Activated naive CD8-positive, alpha-beta T cell treated with anti-CD3 and anti-CD28 coated beads, Interleukin-2, amount 10 ng/mL, durations not matched to agents 7 days and 5 days (primary cell): ENCODE data around the gene LDAH. TPM values are rescaled to one million over a fixed set of nuclear protein-coding genes. Genes with fewer than 3 reads are reported as not detected.

Experiments used
- ATAC-seq: fragments of 150-1000 bp; cut with Tn5 transposase; one replicate; pipeline ENCODE4 v1.10.0; 2021; ENCODE audit warnings: low read depth, moderate library complexity
- POLR2A ChIA-PET: fragments of 350-600 bp; sonication (Branson Sonifier 250); formaldehyde crosslinking; loops from one replicate; lab custom pipeline; 2021; ENCODE audit warnings: antibody characterized with exemption; lab: Charles Lee
- DNase-seq: peaks from one replicate; pipeline ENCODE4 v3.0.0; 2021
- H3K27ac Mint-ChIP-seq: one replicate; pipeline ENCODE4 v1.8.0; 2022; ENCODE audit warnings: mild to moderate bottlenecking, mixed read lengths
- H3K27me3 Mint-ChIP-seq: one replicate; pipeline ENCODE4 v1.8.0; 2022; ENCODE audit warnings: mild to moderate bottlenecking, moderate library complexity, mixed read lengths
- H3K36me3 Mint-ChIP-seq: one replicate; pipeline ENCODE4 v1.8.0; 2021; ENCODE audit warnings: mild to moderate bottlenecking, mixed read lengths
- H3K4me1 Mint-ChIP-seq: one replicate; pipeline ENCODE4 v1.8.0; 2021; ENCODE audit warnings: mixed read lengths
- H3K4me3 Mint-ChIP-seq: one replicate; pipeline ENCODE4 v1.8.0; 2022; ENCODE audit warnings: mild to moderate bottlenecking, moderate library complexity, mixed read lengths
- H3K9me3 Mint-ChIP-seq: one replicate; pipeline ENCODE4 v1.8.0; 2021; ENCODE audit warnings: mixed read lengths
- total RNA-seq, 2 experiments: library from RNA; stranded (reverse); gene quantifications; one replicate each; pipeline ENCODE4 v1.2.3, GENCODE V29; 2021

Gene LDAH
- total RNA-seq, 2 experiments from 2014 or later: 19.1 to 21.8 TPM

DNA sequence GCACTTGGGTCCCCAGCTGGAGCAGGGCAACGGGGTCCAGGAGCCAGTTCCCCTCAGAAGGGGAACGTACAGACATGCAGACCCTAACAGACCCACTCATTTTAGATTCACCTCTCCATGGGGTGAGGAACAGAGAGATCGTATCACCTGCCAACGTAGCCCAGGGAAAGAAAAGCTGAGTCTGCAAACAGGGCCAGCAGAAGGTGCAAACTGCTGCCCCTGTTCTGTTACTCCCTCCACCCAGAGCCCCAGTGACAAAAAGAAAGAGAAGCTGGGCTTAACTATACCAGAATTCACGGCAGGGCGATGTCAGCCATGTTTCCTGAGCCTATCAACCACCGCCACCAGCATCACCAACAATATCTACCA lies 171.2 kb downstream of the LDAH start:
- POLR2A ChIA-PET: interaction anchor here (1.2 to 2.3 kb wide), 8 partner anchors 9 to 300 kb away, joined by 4 to 10 read pairs (median 6); partner anchors contain the start of genes LDAH and RHOB
- Mint-ChIP-seq H3K9me3 (no peaks in the 10 kb centered on the region), H3K4me3 (peak overlapping the region; percentile 93), H3K27ac (peak overlapping the region; percentile 94), H3K27me3 (peaks cover 11% of the 10 kb centered on the region), H3K4me1 (peaks cover 11% of the 10 kb centered on the region), H3K36me3 (peaks cover 2% of the 10 kb centered on the region)
- DNase-seq (no peak), ATAC-seq (no peak)

DNA sequence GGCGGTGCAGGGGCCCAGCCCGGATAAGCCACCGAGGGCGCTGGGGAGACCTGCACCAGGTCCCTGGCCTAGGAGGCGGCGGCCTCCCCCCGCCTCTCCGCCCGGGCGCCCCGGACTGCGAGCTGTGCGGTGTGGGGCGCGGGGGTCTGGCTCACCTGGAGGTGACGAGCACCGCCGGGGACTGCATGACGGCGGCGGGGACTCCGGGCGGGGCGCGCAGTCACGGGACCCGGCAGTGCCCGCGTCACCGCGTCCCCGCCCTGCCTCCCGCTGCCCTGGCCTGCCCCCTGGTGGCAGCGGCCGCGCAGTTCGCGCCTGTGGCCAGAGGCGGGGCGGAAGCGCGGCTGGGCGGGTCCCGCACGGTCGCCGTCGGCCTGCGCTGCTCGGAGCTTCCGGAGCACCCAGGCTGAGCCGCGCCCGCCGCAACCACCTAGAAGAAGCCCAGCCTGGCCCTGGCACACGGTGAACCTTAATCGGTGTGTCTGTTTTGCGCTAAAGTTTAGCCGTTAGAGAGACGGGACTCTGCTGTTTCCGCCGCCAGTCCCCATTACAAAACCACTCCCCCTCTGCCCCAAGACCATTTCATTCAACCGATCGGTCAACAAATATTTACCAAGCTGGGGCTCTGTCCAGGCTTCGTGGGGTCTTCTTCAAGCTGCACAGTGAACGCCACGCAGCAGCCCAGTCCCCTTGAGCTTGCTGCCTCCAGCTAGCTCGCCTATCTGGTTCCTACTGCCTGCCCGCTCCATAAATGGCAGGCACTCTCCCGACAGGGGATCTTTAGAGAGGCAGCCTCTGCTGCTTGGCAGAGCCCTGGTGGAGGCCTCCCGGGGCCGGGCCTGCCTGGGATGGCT lies 171.8 kb downstream of the LDAH start, which contains the start of gene HS1BP3:
Gene HS1BP3, minus strand, starts transcription at position 222 of the 854 bp plus-strand sequence. Its CDS starts 35 bp downstream, at position 187.
- peak within 1 kb of the TSS; percentile 93 for H3K4me3 Mint-ChIP-seq
- POLR2A ChIA-PET: interaction anchor here (0.7 to 2.3 kb wide), 11 partner anchors 10 to 1304 kb away, joined by 3 to 10 read pairs (median 4); partner anchors contain the start of genes LDAH and RHOB
- ATAC-seq (peak; percentile 94), DNase-seq (peak; percentile 99)
- H3K9me3 Mint-ChIP-seq: no peaks in the 10 kb centered on the region
- H3K27me3 Mint-ChIP-seq: peaks cover 9% of the 10 kb centered on the region
- peaks cover 11% of the 10 kb centered on the region for H3K4me1 Mint-ChIP-seq
- peak within 1 kb of the TSS; percentile 94 for H3K27ac Mint-ChIP-seq
- H3K36me3 Mint-ChIP-seq: peaks cover 2% of the 10 kb centered on the region

GRCh38 chr2:20650393-20650876 lies 172.5 kb downstream of the LDAH start:
- Mint-ChIP-seq H3K27ac (peak overlapping the region; percentile 78), H3K9me3 (no peaks in the 10 kb centered on the region), H3K4me3 (peak overlapping the region; percentile 93), H3K27me3 (peaks cover 5% of the 10 kb centered on the region), H3K36me3 (peaks cover 2% of the 10 kb centered on the region), H3K4me1 (peaks cover 11% of the 10 kb centered on the region)
- no peak for DNase-seq
- POLR2A ChIA-PET: interaction anchor here (0.7 to 2.3 kb wide), 11 partner anchors 10 to 1303 kb away, joined by 3 to 10 read pairs (median 4); partner anchors contain the start of genes LDAH and RHOB
- ATAC-seq: peak; percentile 4

DNA sequence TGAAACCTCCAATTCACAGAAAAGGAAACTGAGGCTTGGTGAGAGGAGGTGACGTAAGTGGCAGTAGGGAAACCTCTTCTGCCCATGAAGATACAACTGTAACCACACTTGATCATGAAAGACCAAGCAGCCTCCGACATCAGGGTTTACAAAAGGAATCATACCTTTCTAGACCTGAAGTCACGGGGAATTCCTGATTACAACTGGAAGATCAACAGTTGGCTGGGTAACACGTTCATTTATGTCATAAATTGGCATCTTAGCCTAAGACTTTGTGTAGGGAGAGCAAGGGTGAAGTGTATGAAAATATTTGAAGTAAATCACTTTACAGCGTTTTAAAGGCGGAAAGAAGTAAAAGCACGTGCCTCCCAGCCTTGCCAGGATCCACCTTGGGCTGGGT lies 172.9 kb downstream of the LDAH start:
- ATAC-seq (no peak), DNase-seq (no peak)
- POLR2A ChIA-PET: interaction anchor here (1.0 to 2.3 kb wide), 6 partner anchors 11 to 1302 kb away, joined by 3 to 10 read pairs (median 5); partner anchors contain the start of genes LDAH and RHOB
- Mint-ChIP-seq H3K27me3 (peaks cover under 1% of the 10 kb centered on the region), H3K9me3 (no peaks in the 10 kb centered on the region), H3K27ac (peak overlapping the region; percentile 78), H3K4me1 (peaks cover 11% of the 10 kb centered on the region), H3K4me3 (peak overlapping the region; percentile 93), H3K36me3 (peaks cover 2% of the 10 kb centered on the region)

GRCh38 chr2:20649576-20649975 lies 173.3 kb downstream of the LDAH start:
- POLR2A ChIA-PET: no interaction called here
- Mint-ChIP-seq H3K36me3 (peaks cover 2% of the 10 kb centered on the region), H3K4me1 (peaks cover 11% of the 10 kb centered on the region), H3K27me3 (no peaks in the 10 kb centered on the region), H3K27ac (no peak overlapping the region), H3K4me3 (peak overlapping the region; percentile 36), H3K9me3 (no peaks in the 10 kb centered on the region)
- ATAC-seq (no peak), DNase-seq (no peak)

DNA sequence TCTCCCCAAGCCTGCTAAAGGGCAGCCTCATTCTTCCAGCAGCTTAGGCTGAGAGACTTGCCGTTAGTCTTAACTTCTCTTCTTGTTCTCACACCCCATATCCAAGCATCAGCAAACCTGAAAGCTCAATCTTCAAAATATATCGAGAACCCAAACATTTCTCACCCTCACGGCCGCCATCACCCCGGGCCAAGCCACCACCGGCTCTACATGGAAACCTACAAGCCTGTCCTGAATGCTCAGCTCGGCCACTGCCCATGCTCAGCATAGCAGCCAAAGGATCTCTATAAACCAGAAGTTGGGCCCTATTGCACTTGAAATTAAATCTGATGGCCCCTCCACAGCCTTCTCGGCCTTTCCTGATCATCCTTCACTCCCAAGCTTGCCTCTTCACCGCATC lies 174.1 kb downstream of the LDAH start:
- no peak overlapping the region for H3K27ac Mint-ChIP-seq
- no peak for DNase-seq
- H3K4me3 Mint-ChIP-seq: no peak overlapping the region
- POLR2A ChIA-PET: interaction anchor here (0.6 to 1.1 kb wide), 2 partner anchors 72 to 320 kb away, joined by 3 read pairs; no protein-coding TSS in a partner anchor
- no peak for ATAC-seq
- H3K4me1 Mint-ChIP-seq: peaks cover 11% of the 10 kb centered on the region
- H3K27me3 Mint-ChIP-seq: no peaks in the 10 kb centered on the region
- peaks cover 2% of the 10 kb centered on the region for H3K36me3 Mint-ChIP-seq
- no peaks in the 10 kb centered on the region for H3K9me3 Mint-ChIP-seq

GRCh38 chr2:20648206-20648605 lies 174.7 kb downstream of the LDAH start:
- no peak overlapping the region for H3K4me3 Mint-ChIP-seq
- POLR2A ChIA-PET: interaction anchor here (1.1 kb wide), 1 partner anchor 72 kb away, joined by 3 read pairs; no protein-coding TSS in a partner anchor
- peaks cover 11% of the 10 kb centered on the region for H3K4me1 Mint-ChIP-seq
- DNase-seq (no peak), ATAC-seq (no peak)
- peaks cover 2% of the 10 kb centered on the region for H3K36me3 Mint-ChIP-seq
- no peaks in the 10 kb centered on the region for H3K27me3 Mint-ChIP-seq
- peak overlapping the region; percentile 27 for H3K27ac Mint-ChIP-seq
- H3K9me3 Mint-ChIP-seq: no peaks in the 10 kb centered on the region

DNA sequence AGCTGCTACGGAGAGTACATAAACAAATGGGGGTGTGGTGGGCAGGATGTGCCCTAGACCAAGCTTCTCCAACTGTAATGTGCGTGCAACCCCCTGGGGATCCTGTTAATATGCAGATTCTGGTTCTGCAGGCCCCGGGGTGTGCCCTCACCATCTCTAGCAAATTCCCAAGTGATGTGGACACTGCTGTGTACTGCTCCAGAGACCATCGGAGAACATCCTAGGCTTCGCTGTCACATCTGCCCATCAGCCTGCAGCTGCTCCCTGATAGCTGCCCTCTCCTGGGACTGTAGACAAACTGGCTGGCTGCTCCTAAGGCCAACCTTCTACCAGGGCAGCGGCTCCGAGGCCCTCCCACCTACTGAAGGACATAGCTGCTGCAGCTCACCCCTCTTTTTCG lies 175.2 kb downstream of the LDAH start:
- POLR2A ChIA-PET: no interaction called here
- DNase-seq (no peak), ATAC-seq (no peak)
- Mint-ChIP-seq H3K4me1 (peaks cover 11% of the 10 kb centered on the region), H3K9me3 (no peaks in the 10 kb centered on the region), H3K4me3 (no peak overlapping the region), H3K36me3 (peaks cover 2% of the 10 kb centered on the region), H3K27ac (no peak overlapping the region), H3K27me3 (no peaks in the 10 kb centered on the region)

- Mint-ChIP-seq H3K27me3 (no peaks in the 10 kb centered on the region), H3K36me3 (peaks cover 2% of the 10 kb centered on the region), H3K4me1 (peaks cover 11% of the 10 kb centered on the region), H3K27ac (no peak overlapping the region), H3K4me3 (no peak overlapping the region), H3K9me3 (no peaks in the 10 kb centered on the region)
- ATAC-seq (no peak), DNase-seq (no peak)
- POLR2A ChIA-PET: no interaction called here
Measured at GRCh38 chr2:20647211-20647610, 175.7 kb downstream of the LDAH start.

- Mint-ChIP-seq H3K27ac (peak overlapping the region; percentile 30), H3K27me3 (no peaks in the 10 kb centered on the region), H3K36me3 (peaks cover 2% of the 10 kb centered on the region), H3K9me3 (no peaks in the 10 kb centered on the region), H3K4me1 (peaks cover 10% of the 10 kb centered on the region), H3K4me3 (no peak overlapping the region)
- POLR2A ChIA-PET: no interaction called here
- ATAC-seq (no peak), DNase-seq (no peak)
Measured at GRCh38 chr2:20646446-20646845, 176.5 kb downstream of the LDAH start.

DNA sequence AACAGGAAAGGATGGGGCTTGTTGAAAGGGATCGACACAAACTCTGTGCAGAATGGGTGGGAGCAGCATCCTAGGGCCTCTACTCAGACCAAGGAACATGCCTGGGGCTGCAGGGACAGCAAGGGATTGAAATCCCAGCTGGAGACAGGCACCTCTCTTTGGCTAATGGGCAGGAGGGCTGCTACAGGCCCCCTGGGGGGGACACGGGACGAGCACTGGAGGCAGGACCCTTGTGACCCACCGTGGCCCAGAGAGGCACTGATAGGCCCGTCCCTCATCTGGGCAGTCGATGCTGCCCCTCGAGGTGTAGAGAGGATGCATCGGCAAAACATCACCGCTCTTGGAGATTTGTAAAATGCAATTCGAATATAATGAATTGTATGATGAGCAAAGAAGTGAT lies 177.1 kb downstream of the LDAH start:
- no peak overlapping the region for H3K4me3 Mint-ChIP-seq
- no peak for ATAC-seq
- H3K4me1 Mint-ChIP-seq: peaks cover 7% of the 10 kb centered on the region
- H3K27ac Mint-ChIP-seq: no peak overlapping the region
- H3K36me3 Mint-ChIP-seq: peaks cover 2% of the 10 kb centered on the region
- H3K9me3 Mint-ChIP-seq: no peaks in the 10 kb centered on the region
- POLR2A ChIA-PET: no interaction called here
- H3K27me3 Mint-ChIP-seq: no peaks in the 10 kb centered on the region
- no peak for DNase-seq

GRCh38 chr2:20645301-20645701 lies 177.6 kb downstream of the LDAH start:
- Mint-ChIP-seq H3K27ac (no peak overlapping the region), H3K36me3 (peaks cover 2% of the 10 kb centered on the region), H3K9me3 (no peaks in the 10 kb centered on the region), H3K27me3 (no peaks in the 10 kb centered on the region), H3K4me1 (peaks cover 5% of the 10 kb centered on the region), H3K4me3 (no peak overlapping the region)
- DNase-seq (no peak), ATAC-seq (no peak)
- POLR2A ChIA-PET: no interaction called here

DNA sequence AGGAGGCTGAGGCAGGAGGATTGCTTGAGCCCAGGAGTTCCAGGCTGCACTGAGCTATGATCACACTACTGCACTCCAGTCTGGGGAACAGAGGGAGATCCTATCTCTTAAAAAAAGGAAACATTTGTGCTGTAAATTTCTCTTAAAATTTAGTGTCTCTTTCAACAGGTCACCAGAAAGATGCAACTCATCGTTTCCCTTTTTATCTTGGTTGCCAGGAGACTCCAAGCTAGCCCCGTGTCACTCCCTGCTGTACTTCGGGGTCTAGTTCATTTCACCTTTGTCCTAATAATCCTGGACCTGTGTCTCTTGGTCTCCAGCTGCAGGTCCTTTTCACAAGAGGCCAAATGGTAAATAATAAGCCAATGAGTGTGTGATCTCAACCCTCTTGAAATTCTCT lies 179.1 kb downstream of the LDAH start:
- Mint-ChIP-seq H3K27ac (no peak overlapping the region), H3K4me3 (no peak overlapping the region), H3K4me1 (no peaks in the 10 kb centered on the region), H3K9me3 (no peaks in the 10 kb centered on the region), H3K36me3 (peaks cover 2% of the 10 kb centered on the region), H3K27me3 (no peaks in the 10 kb centered on the region)
- no peak for DNase-seq
- POLR2A ChIA-PET: interaction anchor here (1.5 kb wide), 1 partner anchor 197 kb away, joined by 3 read pairs; the partner anchor contains the start of gene RHOB
- ATAC-seq: no peak
